ENCODE results near the gene SHROOM3.
"Not testable (repeated sequence)": the region's sequence is repeated elsewhere in the genome, so short reads cannot be mapped to it uniquely, and the experiment has no call there.

Gene SHROOM3

GRCh38 chr4:76722838-76723237, 287.8 kb downstream of the SHROOM3 start:
- peak overlapping the region; percentile 44 for H3K27ac ChIP-seq
- TF ChIP-seq ZFX (IDR thresholded peaks at IDR 0.05; ENCODE audit: borderline replicate concordance) (no peak), CTCF (IDR thresholded peaks at IDR 0.05) (no peak)

- H3K27ac ChIP-seq = peak overlapping the region; percentile 44
- TF ChIP-seq CTCF (IDR thresholded peaks at IDR 0.05) = peak; percentile 17; the same call in 1 of the 2 replicates
- no peak for TF ChIP-seq ZFX (IDR thresholded peaks at IDR 0.05; ENCODE audit: borderline replicate concordance)
These were observed 288.3 kb downstream of the SHROOM3 start for GRCh38 chr4:76723373-76723772.

GRCh38 chr4:76723924-76724323, 288.9 kb downstream of the SHROOM3 start:
- H3K27ac ChIP-seq = peak overlapping the region; percentile 44

GRCh38 chr4:76725039-76725438, 290.0 kb downstream of the SHROOM3 start:
- peak overlapping the region; percentile 44 for H3K27ac ChIP-seq
- TF ChIP-seq CTCF (IDR thresholded peaks at IDR 0.05) (no peak), ZFX (IDR thresholded peaks at IDR 0.05; ENCODE audit: borderline replicate concordance) (no peak)

More at GRCh38 chr4:76723924-76724323, 288.9 kb downstream of the SHROOM3 start:
- no peak for TF ChIP-seq CTCF (IDR thresholded peaks at IDR 0.05)
- no peak for TF ChIP-seq ZFX (IDR thresholded peaks at IDR 0.05; ENCODE audit: borderline replicate concordance)

GRCh38 chr4:76726176-76726575, 291.1 kb downstream of the SHROOM3 start:
- no peak for TF ChIP-seq ZFX (IDR thresholded peaks at IDR 0.05; ENCODE audit: borderline replicate concordance)
- H3K27ac ChIP-seq = no peak overlapping the region

- no peak for TF ChIP-seq ZFX (IDR thresholded peaks at IDR 0.05; ENCODE audit: borderline replicate concordance)
- no peak for TF ChIP-seq CTCF (IDR thresholded peaks at IDR 0.05)
- no peak overlapping the region for H3K27ac ChIP-seq
These were observed 291.6 kb downstream of the SHROOM3 start for GRCh38 chr4:76726631-76727030.

- not testable (repeated sequence) for H3K27ac ChIP-seq
These were observed 292.9 kb downstream of the SHROOM3 start for GRCh38 chr4:76727934-76728333.

GRCh38 chr4:76729460-76729859, 294.4 kb downstream of the SHROOM3 start:
- TF ChIP-seq ZFX (IDR thresholded peaks at IDR 0.05; ENCODE audit: borderline replicate concordance) (no peak), CTCF (IDR thresholded peaks at IDR 0.05) (no peak)
- H3K27ac ChIP-seq = no peak overlapping the region
